ENCODE measurements around the gene MDN1.
"Not testable (repeated sequence)": the region's sequence is repeated elsewhere in the genome, so short reads cannot be mapped to it uniquely, and the experiment has no call there.

MDN1 gene

GRCh38 chr6:89834884-89835792 lies 15.5 kb upstream of the MDN1 start:
- DNase-seq (ENCODE audit: low read depth): no peak
- TF ChIP-seq CTCF (IDR thresholded peaks at IDR 0.05; ENCODE audit: insufficient read depth, low read depth, low read length, missing control alignments): no peak
- no peak overlapping the region for H3K4me3 ChIP-seq (ENCODE audit: low read length)

- H3K4me3 ChIP-seq (ENCODE audit: low read length): peak overlapping the region; percentile 92
- no peak for TF ChIP-seq CTCF (IDR thresholded peaks at IDR 0.05; ENCODE audit: insufficient read depth, low read depth, low read length, missing control alignments)
- DNase-seq (ENCODE audit: low read depth): no peak
Measured at GRCh38 chr6:89830170-89830809, 10.7 kb upstream of the MDN1 start.

GRCh38 chr6:89829472-89830169 lies 10.0 kb upstream of the MDN1 start, which contains the start of gene CASP8AP2:
Gene CASP8AP2 (plus strand): TSS chr6:89829880.
- DNase-seq (ENCODE audit: low read depth): peak; percentile 100
- TF ChIP-seq CTCF (IDR thresholded peaks at IDR 0.05; ENCODE audit: insufficient read depth, low read depth, low read length, missing control alignments): no peak
- peak within 1 kb of the TSS; percentile 92 for H3K4me3 ChIP-seq (ENCODE audit: low read length)

- DNase-seq (ENCODE audit: low read depth): no peak
- H3K4me3 ChIP-seq (ENCODE audit: low read length): peak overlapping the region; percentile 92
- no peak for TF ChIP-seq CTCF (IDR thresholded peaks at IDR 0.05; ENCODE audit: insufficient read depth, low read depth, low read length, missing control alignments)
Measured at GRCh38 chr6:89828988-89829471, 9.4 kb upstream of the MDN1 start.

GRCh38 chr6:89828475-89828987 lies 8.9 kb upstream of the MDN1 start:
- H3K4me3 ChIP-seq (ENCODE audit: low read length): peak overlapping the region; percentile 92
- not testable (repeated sequence) for DNase-seq (ENCODE audit: low read depth)

- no peak for TF ChIP-seq CTCF (IDR thresholded peaks at IDR 0.05; ENCODE audit: insufficient read depth, low read depth, low read length, missing control alignments)
- H3K4me3 ChIP-seq (ENCODE audit: low read length): no peak overlapping the region
- DNase-seq (ENCODE audit: low read depth): peak; percentile 9
Measured at GRCh38 chr6:89826029-89826528, 6.5 kb upstream of the MDN1 start.

- TF ChIP-seq CTCF (IDR thresholded peaks at IDR 0.05; ENCODE audit: insufficient read depth, low read depth, low read length, missing control alignments): no peak
- peak; percentile 68 for DNase-seq (ENCODE audit: low read depth)
Measured at GRCh38 chr6:89818977-89819335, 638 bp downstream of the MDN1 start.

More at GRCh38 chr6:89818977-89819335, 638 bp downstream of the MDN1 start:
- peak overlapping the region; percentile 87 for H3K4me3 ChIP-seq (ENCODE audit: low read length)
